ENCODE measurements around the gene RREB1.

RREB1 gene

DNA sequence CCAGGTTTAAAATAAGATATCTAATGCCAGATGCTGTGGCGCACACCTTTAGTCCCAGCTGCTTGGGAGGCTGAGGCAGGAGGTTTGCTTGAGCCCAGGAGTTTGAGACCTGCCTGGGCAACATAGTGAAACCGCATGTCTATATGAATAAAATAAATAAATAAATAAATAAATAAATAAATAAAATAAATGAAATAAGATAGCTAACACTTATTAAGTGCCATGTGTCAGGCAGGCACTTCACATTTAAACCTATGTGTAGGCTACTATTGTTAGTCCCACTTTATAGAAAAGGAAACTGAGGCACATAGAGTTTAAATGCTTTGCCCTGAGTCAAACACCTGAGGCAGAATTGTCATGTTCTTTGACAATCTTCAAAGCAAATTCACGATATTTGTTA is 32.9 kb upstream of the RREB1 start:
- no peak for TF ChIP-seq SPI1 (IDR thresholded peaks at IDR 0.05; ENCODE audit: low read depth, low read length)
- TF ChIP-seq TAF1 (IDR thresholded peaks at IDR 0.05; ENCODE audit: low read depth, low read length) = no peak
- no peak for TF ChIP-seq POU2F2 (IDR thresholded peaks at IDR 0.05; ENCODE audit: low read depth, low read length)
- TF ChIP-seq PAX5 (IDR thresholded peaks at IDR 0.05; ENCODE audit: insufficient read depth, low read length, severe bottlenecking) = no peak
- no peak for TF ChIP-seq POLR2AphosphoS5 (IDR thresholded peaks at IDR 0.05; ENCODE audit: low read depth, low read length)
- no peak for TF ChIP-seq POLR2A (IDR thresholded peaks at IDR 0.05; ENCODE audit: low read depth, low read length)
- FAIRE-seq = no peak
- no peak for DNase-seq (ENCODE audit: insufficient read length, low spot score)

DNA sequence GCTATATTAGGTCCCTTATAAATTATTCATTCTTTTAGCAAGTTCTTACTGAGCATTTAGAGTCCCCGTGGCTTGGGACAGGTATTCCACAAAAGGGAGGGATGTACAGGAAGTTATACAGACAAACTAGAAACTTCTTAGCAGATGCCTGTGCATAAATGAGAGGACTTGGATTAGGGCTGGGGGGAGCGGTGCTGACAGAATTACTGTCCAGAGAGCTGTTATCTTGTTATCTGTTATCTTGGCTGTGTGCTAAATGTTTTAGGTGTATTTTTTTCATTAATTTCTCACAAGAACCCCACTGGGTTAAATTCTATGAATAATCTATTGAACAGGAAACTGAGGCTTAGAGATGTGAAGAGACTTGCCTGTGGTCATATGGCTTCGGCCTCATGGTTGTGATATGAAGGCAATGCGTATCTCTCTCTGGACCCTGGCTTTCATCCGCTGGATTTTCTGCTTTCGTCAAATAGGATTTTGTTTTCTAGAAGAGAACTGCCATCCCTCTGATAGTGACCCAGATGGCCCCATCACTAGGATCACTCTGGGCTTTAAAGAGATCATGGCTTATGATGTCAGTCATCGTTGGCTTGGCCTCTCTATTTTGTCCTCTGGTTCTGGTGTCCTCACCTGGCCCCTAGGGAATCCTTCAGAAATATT is 32.3 kb upstream of the RREB1 start:
- TF ChIP-seq POLR2A (IDR thresholded peaks at IDR 0.05; ENCODE audit: low read depth, low read length) (no peak), SPI1 (IDR thresholded peaks at IDR 0.05; ENCODE audit: low read depth, low read length) (no peak), POU2F2 (IDR thresholded peaks at IDR 0.05; ENCODE audit: low read depth, low read length) (no peak), PAX5 (IDR thresholded peaks at IDR 0.05; ENCODE audit: insufficient read depth, low read length, severe bottlenecking) (no peak)
- FAIRE-seq (peak; percentile 41), DNase-seq (ENCODE audit: insufficient read length, low spot score) (no peak)

DNA sequence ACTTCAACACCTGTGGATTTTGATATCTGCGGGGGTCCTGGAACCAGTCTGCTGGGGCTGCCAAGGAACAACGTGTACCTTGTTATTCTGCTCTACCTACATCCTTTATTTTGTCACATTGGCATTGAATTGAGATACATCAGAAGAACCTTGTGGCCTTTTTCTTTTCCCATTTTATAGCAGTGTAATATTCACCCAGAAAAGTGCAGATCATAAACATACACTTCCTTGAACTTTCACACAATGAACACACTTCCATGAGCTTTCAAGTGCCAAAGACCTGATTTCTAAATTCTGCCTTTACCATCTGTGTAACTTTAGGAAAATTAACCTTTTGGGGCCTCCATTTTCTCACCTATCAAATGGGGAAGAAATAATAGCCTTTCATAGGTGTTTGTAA is 29.9 kb upstream of the RREB1 start:
- DNase-seq (ENCODE audit: insufficient read length, low spot score) = no peak
- no peak for TF ChIP-seq POLR2A (IDR thresholded peaks at IDR 0.05; ENCODE audit: low read depth, low read length)
- no peak for TF ChIP-seq POU2F2 (IDR thresholded peaks at IDR 0.05; ENCODE audit: low read depth, low read length)
- TF ChIP-seq POLR2AphosphoS5 (IDR thresholded peaks at IDR 0.05; ENCODE audit: low read depth, low read length) = no peak
- no peak for TF ChIP-seq TAF1 (IDR thresholded peaks at IDR 0.05; ENCODE audit: low read depth, low read length)
- no peak for TF ChIP-seq SPI1 (IDR thresholded peaks at IDR 0.05; ENCODE audit: low read depth, low read length)
- TF ChIP-seq PAX5 (IDR thresholded peaks at IDR 0.05; ENCODE audit: insufficient read depth, low read length, severe bottlenecking) = no peak
- no peak for FAIRE-seq

DNA sequence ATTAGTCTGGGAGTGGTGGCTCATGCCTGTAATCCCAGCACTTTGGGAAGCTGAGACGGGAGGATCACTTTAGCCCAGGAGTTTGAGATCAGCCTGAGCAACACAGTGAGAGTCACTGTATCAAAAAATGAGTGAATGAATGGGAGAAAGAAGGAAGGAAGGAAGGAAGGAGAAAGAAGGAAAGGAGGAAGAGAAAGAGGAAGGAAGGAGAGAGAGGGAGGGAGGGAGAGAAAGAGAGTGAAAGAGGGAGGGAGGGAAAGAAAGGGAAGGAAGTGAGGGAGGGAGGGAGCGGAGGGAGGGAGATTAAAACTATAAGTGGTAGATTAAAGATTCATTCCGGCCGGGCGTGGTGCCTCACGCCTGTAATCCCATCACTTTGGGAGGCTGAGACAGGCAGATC is 28.9 kb upstream of the RREB1 start:
- no peak for FAIRE-seq
- TF ChIP-seq SPI1 (IDR thresholded peaks at IDR 0.05; ENCODE audit: low read depth, low read length) (no peak), POLR2A (IDR thresholded peaks at IDR 0.05; ENCODE audit: low read depth, low read length) (no peak), POU2F2 (IDR thresholded peaks at IDR 0.05; ENCODE audit: low read depth, low read length) (no peak), PAX5 (IDR thresholded peaks at IDR 0.05; ENCODE audit: insufficient read depth, low read length, severe bottlenecking) (no peak), POLR2AphosphoS5 (IDR thresholded peaks at IDR 0.05; ENCODE audit: low read depth, low read length) (no peak), TAF1 (IDR thresholded peaks at IDR 0.05; ENCODE audit: low read depth, low read length) (no peak)
- no peak for DNase-seq (ENCODE audit: insufficient read length, low spot score)

DNA sequence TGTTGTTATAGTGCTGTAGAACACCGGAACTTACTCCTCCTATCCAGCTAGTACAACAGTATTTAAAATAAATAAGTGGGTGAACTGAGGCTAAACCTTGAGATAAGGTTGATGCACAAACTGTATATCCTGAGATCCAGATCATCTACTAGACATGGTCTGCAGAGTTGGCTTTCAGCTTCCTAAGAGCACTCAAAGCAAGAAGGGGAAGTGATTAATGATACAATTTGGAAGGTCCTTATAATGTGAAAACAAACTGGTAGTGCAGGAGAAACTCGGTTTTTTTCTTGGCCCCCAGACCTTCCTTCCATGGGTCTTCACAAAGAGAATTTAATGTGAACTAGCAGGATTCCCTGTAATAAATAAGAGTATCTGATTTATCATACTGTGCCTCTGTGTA is 27.4 kb upstream of the RREB1 start:
- DNase-seq (ENCODE audit: insufficient read length, low spot score) = no peak

DNA sequence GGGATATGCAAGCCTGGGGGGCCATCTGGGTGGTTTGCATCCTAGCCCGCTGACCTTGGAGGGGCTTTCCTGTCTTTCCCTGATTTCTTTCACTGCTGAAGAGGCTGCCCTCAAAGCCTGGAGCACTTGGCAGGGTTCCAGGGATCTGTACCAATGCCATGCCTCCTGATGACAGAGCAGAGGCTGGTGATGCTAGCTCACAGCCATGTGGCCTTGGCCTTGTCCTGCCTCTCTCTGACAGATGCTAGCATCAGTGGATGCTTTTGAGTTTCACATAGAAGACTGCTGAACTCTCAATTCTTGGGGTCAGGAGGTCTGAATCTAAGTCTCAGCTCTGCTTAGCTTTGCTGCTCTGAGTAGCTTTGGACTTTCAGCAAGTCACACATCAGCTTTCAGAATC is 21.9 kb upstream of the RREB1 start:
- TF ChIP-seq TAF1 (IDR thresholded peaks at IDR 0.05; ENCODE audit: low read depth, low read length) (no peak), POU2F2 (IDR thresholded peaks at IDR 0.05; ENCODE audit: low read depth, low read length) (no peak), PAX5 (IDR thresholded peaks at IDR 0.05; ENCODE audit: insufficient read depth, low read length, severe bottlenecking) (no peak), POLR2A (IDR thresholded peaks at IDR 0.05; ENCODE audit: low read depth, low read length) (no peak)
- FAIRE-seq = peak; percentile 82
- DNase-seq (ENCODE audit: insufficient read length, low spot score) = no peak

More for the DNA sequence above, 27.4 kb upstream of the RREB1 start:
- TF ChIP-seq PAX5 (IDR thresholded peaks at IDR 0.05; ENCODE audit: insufficient read depth, low read length, severe bottlenecking) (no peak), POLR2AphosphoS5 (IDR thresholded peaks at IDR 0.05; ENCODE audit: low read depth, low read length) (no peak), TAF1 (IDR thresholded peaks at IDR 0.05; ENCODE audit: low read depth, low read length) (no peak), POLR2A (IDR thresholded peaks at IDR 0.05; ENCODE audit: low read depth, low read length) (no peak), SPI1 (IDR thresholded peaks at IDR 0.05; ENCODE audit: low read depth, low read length) (peak; percentile 54), POU2F2 (IDR thresholded peaks at IDR 0.05; ENCODE audit: low read depth, low read length) (no peak)
- no peak for FAIRE-seq

DNA sequence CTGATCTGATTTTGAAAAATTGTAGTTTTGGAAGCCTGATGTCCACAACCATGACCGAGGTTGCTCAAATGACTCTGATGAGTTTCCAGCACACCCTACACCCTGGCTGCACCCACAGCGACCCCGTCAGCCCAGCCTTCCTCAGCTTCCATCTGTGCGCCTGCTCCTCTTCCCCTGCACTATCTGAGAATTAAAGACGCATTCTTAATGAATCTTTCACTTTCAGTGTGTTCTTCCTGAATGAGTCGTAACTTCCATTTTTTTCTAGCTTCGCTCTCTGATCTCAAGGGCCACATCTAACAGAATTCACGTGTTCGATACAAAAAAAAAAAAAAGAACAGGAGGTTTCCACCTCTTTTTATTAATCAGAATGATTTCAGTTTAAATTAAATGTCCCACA is 21.3 kb upstream of the RREB1 start:
- FAIRE-seq (peak; percentile 71), DNase-seq (ENCODE audit: insufficient read length, low spot score) (peak; percentile 26)
- no peak for TF ChIP-seq PAX5 (IDR thresholded peaks at IDR 0.05; ENCODE audit: insufficient read depth, low read length, severe bottlenecking)
- 0 out of 2 replicates have a peak, but pooled peaks have one; percentile 16 for TF ChIP-seq SPI1 (IDR thresholded peaks at IDR 0.05; ENCODE audit: low read depth, low read length)

DNA sequence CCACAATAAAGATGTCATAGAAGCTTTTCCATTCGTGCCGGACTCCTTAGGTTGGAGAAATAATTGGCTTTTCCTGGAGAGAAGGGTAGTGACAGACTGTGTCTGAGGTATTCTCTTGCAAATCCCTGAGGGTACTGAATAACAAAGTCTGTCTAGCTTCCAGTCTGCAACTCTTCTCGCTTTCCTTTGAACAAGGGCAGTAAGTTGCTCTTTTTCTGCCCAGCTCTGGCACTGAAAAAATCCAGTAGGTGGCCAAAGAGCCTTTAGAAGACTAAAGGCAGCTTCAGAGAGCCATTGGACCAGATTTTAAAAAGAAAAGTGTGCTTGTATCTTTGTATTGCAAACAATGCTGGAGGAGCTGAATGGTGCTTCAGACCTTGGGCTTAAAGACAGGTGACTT is 20.7 kb upstream of the RREB1 start:
- FAIRE-seq = no peak
- DNase-seq (ENCODE audit: insufficient read length, low spot score) = no peak
- TF ChIP-seq SPI1 (IDR thresholded peaks at IDR 0.05; ENCODE audit: low read depth, low read length) = no peak
- TF ChIP-seq POLR2AphosphoS5 (IDR thresholded peaks at IDR 0.05; ENCODE audit: low read depth, low read length) = no peak
- no peak for TF ChIP-seq PAX5 (IDR thresholded peaks at IDR 0.05; ENCODE audit: insufficient read depth, low read length, severe bottlenecking)

DNA sequence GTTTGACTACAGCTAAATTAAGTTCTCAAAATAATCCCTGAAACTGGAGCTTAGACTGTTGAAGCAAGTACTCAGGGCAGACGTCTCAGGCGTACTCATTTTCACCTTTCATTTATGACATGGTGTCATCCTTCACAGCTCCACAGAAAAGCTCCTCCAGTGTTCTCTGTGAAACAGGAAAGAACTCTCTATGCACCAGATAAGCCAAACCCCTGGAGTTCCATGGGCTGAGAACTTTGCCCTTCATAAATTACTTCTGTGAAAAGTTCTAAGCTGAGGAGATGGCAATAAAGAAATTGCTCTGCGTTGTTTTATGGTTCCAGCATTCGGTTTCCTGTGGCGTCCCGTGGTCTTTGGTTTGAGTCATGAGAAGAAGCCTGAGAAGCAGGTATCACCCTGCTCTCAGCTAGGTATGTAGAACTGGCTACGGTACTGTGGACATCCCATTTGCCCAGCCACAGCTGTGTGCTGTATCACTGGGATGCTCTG is 20.2 kb upstream of the RREB1 start:
- DNase-seq (ENCODE audit: insufficient read length, low spot score) (no peak), FAIRE-seq (peak; percentile 84)
- no peak for TF ChIP-seq SPI1 (IDR thresholded peaks at IDR 0.05; ENCODE audit: low read depth, low read length)
- TF ChIP-seq TAF1 (IDR thresholded peaks at IDR 0.05; ENCODE audit: low read depth, low read length) = peak; percentile 24; the same call in 1 of the 2 replicates

DNA sequence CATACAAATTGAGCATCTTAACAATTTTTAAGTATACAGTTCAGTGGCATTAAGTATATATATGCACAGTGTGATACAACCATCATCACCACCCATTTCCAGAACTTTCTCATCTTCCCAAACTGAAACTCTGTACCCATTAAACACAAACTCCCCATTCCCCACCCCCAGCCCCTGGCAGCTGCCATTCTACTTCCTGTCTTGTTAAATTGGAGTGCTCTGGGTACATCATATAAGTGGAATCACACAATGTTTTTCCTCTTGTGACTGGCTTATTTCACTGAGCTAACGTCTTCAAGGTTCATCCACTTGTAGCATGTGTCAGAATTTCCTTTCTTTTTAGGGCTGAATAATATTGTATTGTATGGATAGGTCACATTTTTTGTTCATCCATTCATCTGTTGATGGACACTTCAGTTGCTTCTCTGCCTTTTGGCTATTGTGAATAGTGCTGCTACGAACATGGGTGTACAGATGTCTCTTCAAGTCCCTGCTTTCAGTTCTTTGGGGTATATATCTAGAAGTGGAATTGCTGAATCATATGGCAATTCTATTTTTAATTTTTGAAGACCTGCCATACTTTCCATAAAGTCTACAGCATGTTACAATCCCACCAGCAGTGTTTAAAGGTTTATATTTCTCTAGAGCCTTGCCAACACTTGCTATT is 19.6 kb upstream of the RREB1 start:
- TF ChIP-seq POU2F2 (IDR thresholded peaks at IDR 0.05; ENCODE audit: low read depth, low read length) (no peak), SPI1 (IDR thresholded peaks at IDR 0.05; ENCODE audit: low read depth, low read length) (no peak), TAF1 (IDR thresholded peaks at IDR 0.05; ENCODE audit: low read depth, low read length) (no peak), PAX5 (IDR thresholded peaks at IDR 0.05; ENCODE audit: insufficient read depth, low read length, severe bottlenecking) (no peak), POLR2A (IDR thresholded peaks at IDR 0.05; ENCODE audit: low read depth, low read length) (no peak), POLR2AphosphoS5 (IDR thresholded peaks at IDR 0.05; ENCODE audit: low read depth, low read length) (no peak)
- no peak for FAIRE-seq
- no peak for DNase-seq (ENCODE audit: insufficient read length, low spot score)

All from GM12891 (cell line).